GM23338 (cell line): Measurements from ENCODE around the gene UBL4A. TPM values are rescaled to one million over a fixed set of nuclear protein-coding genes. Genes with fewer than 3 reads are reported as not detected.

Experiments
- ATAC-seq: fragments of 200-7000 bp; cut with Tn5 transposase; 3 replicates; pipeline ENCODE4 v1.9.1; 2020
- DNase-seq: peaks from one replicate; pipeline ENCODE4 v3.0.0-alpha.2; 2015; ENCODE audit warnings: low spot score
- H2AFZ ChIP-seq: fragments of 200-600 bp; sonication (generic); 2 replicates; pipeline ENCODE4 v1.8.0; 2016; ENCODE audit warnings: antibody characterized with exemption, mild to moderate bottlenecking, moderate library complexity
- H3F3A ChIP-seq: fragments of 200-600 bp; sonication (generic); replicated peaks from 2 replicates; pipeline ENCODE4 v1.8.0; 2017; ENCODE audit warnings: antibody characterized with exemption, mixed run types, low read depth
- H3K27ac ChIP-seq: fragments of 200-600 bp; sonication (generic); 2 replicates; pipeline ENCODE4 v1.6.1; 2016; ENCODE audit warnings: low read depth
- H3K27me3 ChIP-seq: fragments of 200-600 bp; sonication (generic); 2 replicates; pipeline ENCODE4 v1.8.0; 2016; ENCODE audit warnings: mild to moderate bottlenecking, mixed run types, moderate library complexity; ENCODE audit not compliant: insufficient read depth
- H3K36me3 ChIP-seq: fragments of 200-600 bp; sonication (generic); 2 replicates; pipeline ENCODE4 v1.8.0; 2016; ENCODE audit warnings: mild to moderate bottlenecking; ENCODE audit not compliant: insufficient read depth
- H3K4me1 ChIP-seq: fragments of 200-600 bp; sonication (generic); 2 replicates; pipeline ENCODE4 v1.8.0; 2016; ENCODE audit warnings: mild to moderate bottlenecking, moderate library complexity; ENCODE audit not compliant: insufficient read depth
- H3K4me2 ChIP-seq: fragments of 200-600 bp; sonication (generic); 2 replicates; pipeline ENCODE4 v1.7.1; 2017; ENCODE audit warnings: mixed run types
- H3K4me3 ChIP-seq: fragments of 200-600 bp; sonication (generic); 2 replicates; pipeline ENCODE4 v1.6.1; 2016; ENCODE audit warnings: mixed run types
- H3K79me2 ChIP-seq: fragments of 200-600 bp; sonication (generic); replicated peaks from 2 replicates; pipeline ENCODE4 v1.8.0; 2017; ENCODE audit warnings: mild to moderate bottlenecking; ENCODE audit not compliant: insufficient read depth
- H3K9me2 ChIP-seq: fragments of 200-600 bp; sonication (generic); 2 replicates; pipeline ENCODE4 v1.8.0; 2017; ENCODE audit not compliant: insufficient read depth
- H4K20me1 ChIP-seq: fragments of 200-600 bp; sonication (generic); replicated peaks from 2 replicates; pipeline ENCODE4 v1.8.0; 2017; ENCODE audit warnings: mild to moderate bottlenecking; ENCODE audit not compliant: insufficient read depth
- H3K27ac Mint-ChIP-seq: 2 replicates; pipeline ENCODE4 v1.8.0; 2020; ENCODE audit warnings: inconsistent platforms, mild to moderate bottlenecking, moderate library complexity, mixed read lengths
- H3K27me3 Mint-ChIP-seq: 3 replicates; pipeline ENCODE4 v1.8.0; 2022; ENCODE audit warnings: low read depth, mild to moderate bottlenecking, moderate library complexity, mixed read lengths, inconsistent platforms; ENCODE audit not compliant: insufficient read depth, poor library complexity
- H3K36me3 Mint-ChIP-seq: 3 replicates; pipeline ENCODE4 v1.8.0; 2021; ENCODE audit warnings: low read depth, mild to moderate bottlenecking, inconsistent platforms, moderate library complexity, mixed read lengths
- H3K4me1 Mint-ChIP-seq: 3 replicates; pipeline ENCODE4 v1.8.0; 2020; ENCODE audit warnings: mild to moderate bottlenecking, inconsistent platforms, mixed read lengths
- H3K4me3 Mint-ChIP-seq: 3 replicates; pipeline ENCODE4 v1.8.0; 2021; ENCODE audit warnings: moderate library complexity, mild to moderate bottlenecking, inconsistent platforms, mixed read lengths
- H3K9me3 Mint-ChIP-seq: 3 replicates; pipeline ENCODE4 v1.8.0; 2020; ENCODE audit warnings: moderate library complexity, mild to moderate bottlenecking, inconsistent platforms, mixed read lengths
- CREB1 ChIP-seq: fragments of 250-450 bp; sonication (Bioruptor Pico); IDR thresholded peaks from 2 replicates; pipeline ENCODE4 v1.5.0; 2020; ENCODE audit warnings: low read depth, mild to moderate bottlenecking, moderate library complexity
- EZH2phosphoT487 ChIP-seq: fragments of 200-600 bp; sonication (generic); IDR thresholded peaks from one replicate; pipeline ENCODE4 v1.8.1; 2018; ENCODE audit warnings: antibody characterized with exemption; ENCODE audit not compliant: unreplicated experiment
- NANOG ChIP-seq: IDR thresholded peaks from 2 replicates; pipeline ENCODE4 v1.6.1; 2016; ENCODE audit warnings: antibody characterized with exemption, borderline replicate concordance
- POLR2AphosphoS5 ChIP-seq: IDR thresholded peaks from 2 replicates; pipeline ENCODE4 v1.6.1; 2016; ENCODE audit warnings: antibody characterized with exemption, low read depth
- STAT1 ChIP-seq: IDR thresholded peaks from one replicate; pipeline ENCODE4 v1.6.1; 2016; ENCODE audit warnings: antibody characterized with exemption; ENCODE audit not compliant: unreplicated experiment
- ZNF114 ChIP-seq: fragments of 250-450 bp; sonication (Bioruptor Pico); IDR thresholded peaks from 2 replicates; pipeline ENCODE4 v1.5.0; 2020; ENCODE audit warnings: mild to moderate bottlenecking, moderate library complexity
- ZNF331 ChIP-seq: fragments of 250-450 bp; sonication (Bioruptor Pico); IDR thresholded peaks from 2 replicates; pipeline ENCODE4 v1.5.0; 2020; ENCODE audit warnings: low read depth, mild to moderate bottlenecking, moderate library complexity
- polyA plus RNA-seq: library from polyadenylated mRNA; unstranded; fragments of >200 nt; fragmentation: Nextera tagmentation; extraction: Ambion mirVana; gene quantifications from 2 replicates; pipeline ENCODE4 v1.2.1, GENCODE V29; 2016
- total RNA-seq: library from RNA; depleted of rRNA; stranded (reverse); fragments of >200 nt; shearing (Covaris generic); gene quantifications from 2 replicates; pipeline ENCODE4 v1.2.3, GENCODE V29; 2014
- TF ChIP-seq, protein P1 (sequence below): IDR thresholded peaks from 2 replicates; pipeline ENCODE4 v1.6.1; 2016; ENCODE audit warnings: antibody characterized with exemption
- TF ChIP-seq, protein P2 (sequence below): fragments of 250-450 bp; sonication (Bioruptor Pico); IDR thresholded peaks from 2 replicates; pipeline ENCODE4 v1.5.0; 2020; ENCODE audit warnings: mild to moderate bottlenecking, moderate library complexity
- TF ChIP-seq, protein P3 (sequence below), 2 experiments: fragments of 200-600 bp in 1 of 2; sonication (generic) in 1 of 2; conservative IDR thresholded peaks; 2 replicates each; pipeline versions ENCODE4 v1.5.1 to v1.6.1; 2016 to 2017; ENCODE audit warnings: antibody characterized with exemption in 2 of 2, low read depth in 2 of 2, mild to moderate bottlenecking in 2 of 2, moderate library complexity in 1 of 2

The UBL4A gene
- total and polyA plus RNA-seq, 2 experiments from 2014 or later, result 15.6 to 43.7 TPM

DNA sequence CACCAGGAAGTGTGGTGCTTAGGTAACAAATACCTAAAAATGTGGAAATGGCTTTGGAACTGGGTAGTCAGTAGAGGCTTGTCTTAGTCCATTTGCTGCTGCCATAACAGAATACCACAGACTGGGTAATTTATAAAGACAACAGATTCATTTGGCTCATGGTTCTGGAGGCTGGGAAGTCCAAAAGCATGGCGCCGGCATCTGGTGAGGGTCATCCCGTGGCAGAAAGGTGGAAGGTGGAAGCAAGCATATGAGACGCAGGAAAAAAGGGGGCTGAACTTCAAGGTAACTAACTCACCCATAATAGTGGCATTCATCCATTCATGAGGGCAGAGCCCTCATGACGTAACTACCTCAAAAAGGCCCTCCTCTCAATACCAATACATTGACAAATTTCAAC is 23.0 kb upstream of the UBL4A start:
- H3K4me1 ChIP-seq, result no peaks in the 10 kb centered on the region
- no peaks in the 10 kb centered on the region for H4K20me1 ChIP-seq
- no peak overlapping the region for H3K27ac Mint-ChIP-seq
- no peak overlapping the region for H3K4me2 ChIP-seq
- H3K27ac ChIP-seq, result no peak overlapping the region
- no peaks in the 10 kb centered on the region for H3F3A ChIP-seq
- DNase-seq, result no peak
- H3K36me3 ChIP-seq, result no peaks in the 10 kb centered on the region
- no peaks in the 10 kb centered on the region for H3K4me1 Mint-ChIP-seq
- no peaks in the 10 kb centered on the region for H3K9me3 Mint-ChIP-seq
- peaks cover 13% of the 10 kb centered on the region; the same call in 2 of the 3 replicates for H3K36me3 Mint-ChIP-seq
- no peaks in the 10 kb centered on the region for H3K9me2 ChIP-seq
- TF ChIP-seq, protein P1, sequence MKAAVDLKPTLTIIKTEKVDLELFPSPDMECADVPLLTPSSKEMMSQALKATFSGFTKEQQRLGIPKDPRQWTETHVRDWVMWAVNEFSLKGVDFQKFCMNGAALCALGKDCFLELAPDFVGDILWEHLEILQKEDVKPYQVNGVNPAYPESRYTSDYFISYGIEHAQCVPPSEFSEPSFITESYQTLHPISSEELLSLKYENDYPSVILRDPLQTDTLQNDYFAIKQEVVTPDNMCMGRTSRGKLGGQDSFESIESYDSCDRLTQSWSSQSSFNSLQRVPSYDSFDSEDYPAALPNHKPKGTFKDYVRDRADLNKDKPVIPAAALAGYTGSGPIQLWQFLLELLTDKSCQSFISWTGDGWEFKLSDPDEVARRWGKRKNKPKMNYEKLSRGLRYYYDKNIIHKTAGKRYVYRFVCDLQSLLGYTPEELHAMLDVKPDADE, result no peak
- TF ChIP-seq STAT1 (no peak), NANOG (no peak), EZH2phosphoT487 (no peak), ZNF114 (CRISPR knock-in tag) (no peak), ZNF331 (CRISPR knock-in tag) (no peak), POLR2AphosphoS5 (no peak), CREB1 (CRISPR knock-in tag) (no peak)
- TF ChIP-seq, protein P2, sequence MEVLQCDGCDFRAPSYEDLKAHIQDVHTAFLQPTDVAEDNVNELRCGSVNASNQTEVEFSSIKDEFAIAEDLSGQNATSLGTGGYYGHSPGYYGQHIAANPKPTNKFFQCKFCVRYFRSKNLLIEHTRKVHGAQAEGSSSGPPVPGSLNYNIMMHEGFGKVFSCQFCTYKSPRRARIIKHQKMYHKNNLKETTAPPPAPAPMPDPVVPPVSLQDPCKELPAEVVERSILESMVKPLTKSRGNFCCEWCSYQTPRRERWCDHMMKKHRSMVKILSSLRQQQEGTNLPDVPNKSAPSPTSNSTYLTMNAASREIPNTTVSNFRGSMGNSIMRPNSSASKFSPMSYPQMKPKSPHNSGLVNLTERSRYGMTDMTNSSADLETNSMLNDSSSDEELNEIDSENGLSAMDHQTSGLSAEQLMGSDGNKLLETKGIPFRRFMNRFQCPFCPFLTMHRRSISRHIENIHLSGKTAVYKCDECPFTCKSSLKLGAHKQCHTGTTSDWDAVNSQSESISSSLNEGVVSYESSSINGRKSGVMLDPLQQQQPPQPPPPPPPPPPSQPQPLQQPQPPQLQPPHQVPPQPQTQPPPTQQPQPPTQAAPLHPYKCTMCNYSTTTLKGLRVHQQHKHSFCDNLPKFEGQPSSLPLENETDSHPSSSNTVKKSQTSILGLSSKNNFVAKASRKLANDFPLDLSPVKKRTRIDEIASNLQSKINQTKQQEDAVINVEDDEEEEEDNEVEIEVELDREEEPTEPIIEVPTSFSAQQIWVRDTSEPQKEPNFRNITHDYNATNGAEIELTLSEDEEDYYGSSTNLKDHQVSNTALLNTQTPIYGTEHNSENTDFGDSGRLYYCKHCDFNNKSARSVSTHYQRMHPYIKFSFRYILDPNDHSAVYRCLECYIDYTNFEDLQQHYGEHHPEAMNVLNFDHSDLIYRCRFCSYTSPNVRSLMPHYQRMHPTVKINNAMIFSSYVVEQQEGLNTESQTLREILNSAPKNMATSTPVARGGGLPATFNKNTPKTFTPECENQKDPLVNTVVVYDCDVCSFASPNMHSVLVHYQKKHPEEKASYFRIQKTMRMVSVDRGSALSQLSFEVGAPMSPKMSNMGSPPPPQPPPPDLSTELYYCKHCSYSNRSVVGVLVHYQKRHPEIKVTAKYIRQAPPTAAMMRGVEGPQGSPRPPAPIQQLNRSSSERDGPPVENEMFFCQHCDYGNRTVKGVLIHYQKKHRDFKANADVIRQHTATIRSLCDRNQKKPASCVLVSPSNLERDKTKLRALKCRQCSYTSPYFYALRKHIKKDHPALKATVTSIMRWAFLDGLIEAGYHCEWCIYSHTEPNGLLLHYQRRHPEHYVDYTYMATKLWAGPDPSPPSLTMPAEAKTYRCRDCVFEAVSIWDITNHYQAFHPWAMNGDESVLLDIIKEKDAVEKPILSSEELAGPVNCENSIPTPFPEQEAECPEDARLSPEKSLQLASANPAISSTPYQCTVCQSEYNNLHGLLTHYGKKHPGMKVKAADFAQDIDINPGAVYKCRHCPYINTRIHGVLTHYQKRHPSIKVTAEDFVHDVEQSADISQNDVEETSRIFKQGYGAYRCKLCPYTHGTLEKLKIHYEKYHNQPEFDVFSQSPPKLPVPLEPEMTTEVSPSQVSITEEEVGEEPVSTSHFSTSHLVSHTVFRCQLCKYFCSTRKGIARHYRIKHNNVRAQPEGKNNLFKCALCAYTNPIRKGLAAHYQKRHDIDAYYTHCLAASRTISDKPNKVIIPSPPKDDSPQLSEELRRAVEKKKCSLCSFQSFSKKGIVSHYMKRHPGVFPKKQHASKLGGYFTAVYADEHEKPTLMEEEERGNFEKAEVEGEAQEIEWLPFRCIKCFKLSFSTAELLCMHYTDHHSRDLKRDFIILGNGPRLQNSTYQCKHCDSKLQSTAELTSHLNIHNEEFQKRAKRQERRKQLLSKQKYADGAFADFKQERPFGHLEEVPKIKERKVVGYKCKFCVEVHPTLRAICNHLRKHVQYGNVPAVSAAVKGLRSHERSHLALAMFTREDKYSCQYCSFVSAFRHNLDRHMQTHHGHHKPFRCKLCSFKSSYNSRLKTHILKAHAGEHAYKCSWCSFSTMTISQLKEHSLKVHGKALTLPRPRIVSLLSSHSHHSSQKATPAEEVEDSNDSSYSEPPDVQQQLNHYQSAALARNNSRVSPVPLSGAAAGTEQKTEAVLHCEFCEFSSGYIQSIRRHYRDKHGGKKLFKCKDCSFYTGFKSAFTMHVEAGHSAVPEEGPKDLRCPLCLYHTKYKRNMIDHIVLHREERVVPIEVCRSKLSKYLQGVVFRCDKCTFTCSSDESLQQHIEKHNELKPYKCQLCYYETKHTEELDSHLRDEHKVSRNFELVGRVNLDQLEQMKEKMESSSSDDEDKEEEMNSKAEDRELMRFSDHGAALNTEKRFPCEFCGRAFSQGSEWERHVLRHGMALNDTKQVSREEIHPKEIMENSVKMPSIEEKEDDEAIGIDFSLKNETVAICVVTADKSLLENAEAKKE, result no peak
- TF ChIP-seq, protein P3, sequence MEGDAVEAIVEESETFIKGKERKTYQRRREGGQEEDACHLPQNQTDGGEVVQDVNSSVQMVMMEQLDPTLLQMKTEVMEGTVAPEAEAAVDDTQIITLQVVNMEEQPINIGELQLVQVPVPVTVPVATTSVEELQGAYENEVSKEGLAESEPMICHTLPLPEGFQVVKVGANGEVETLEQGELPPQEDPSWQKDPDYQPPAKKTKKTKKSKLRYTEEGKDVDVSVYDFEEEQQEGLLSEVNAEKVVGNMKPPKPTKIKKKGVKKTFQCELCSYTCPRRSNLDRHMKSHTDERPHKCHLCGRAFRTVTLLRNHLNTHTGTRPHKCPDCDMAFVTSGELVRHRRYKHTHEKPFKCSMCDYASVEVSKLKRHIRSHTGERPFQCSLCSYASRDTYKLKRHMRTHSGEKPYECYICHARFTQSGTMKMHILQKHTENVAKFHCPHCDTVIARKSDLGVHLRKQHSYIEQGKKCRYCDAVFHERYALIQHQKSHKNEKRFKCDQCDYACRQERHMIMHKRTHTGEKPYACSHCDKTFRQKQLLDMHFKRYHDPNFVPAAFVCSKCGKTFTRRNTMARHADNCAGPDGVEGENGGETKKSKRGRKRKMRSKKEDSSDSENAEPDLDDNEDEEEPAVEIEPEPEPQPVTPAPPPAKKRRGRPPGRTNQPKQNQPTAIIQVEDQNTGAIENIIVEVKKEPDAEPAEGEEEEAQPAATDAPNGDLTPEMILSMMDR (conservative IDR thresholded peaks at IDR 0.05; ENCODE audit: low read depth in 2 of 2), result no peak
- H2AFZ ChIP-seq, result no peak overlapping the region
- no peaks in the 10 kb centered on the region for H3K79me2 ChIP-seq
- ATAC-seq, result no peak
- H3K4me3 Mint-ChIP-seq, result no peak overlapping the region
- H3K4me3 ChIP-seq, result no peak overlapping the region
- no peaks in the 10 kb centered on the region for H3K27me3 Mint-ChIP-seq
- H3K27me3 ChIP-seq, result no peaks in the 10 kb centered on the region
